Mammary epithelial cell (primary cell): ENCODE results near the gene OR9A4.

Source experiments
- EZH2 ChIP-seq: IDR thresholded peaks from 2 replicates; pipeline ENCODE4 v1.6.1; 2012; ENCODE audit warnings: low read length, inconsistent platforms, borderline replicate concordance
- TF ChIP-seq, protein P1 (sequence below), 2 donors: IDR thresholded peaks in 1 of 2; conservative IDR thresholded peaks in 1 of 2; 2 replicates each; pipeline ENCODE4 v1.5.1; 2011 to 2012; ENCODE audit warnings: inconsistent platforms in 2 of 2, low read length in 2 of 2, mild to moderate bottlenecking in 2 of 2, control low read depth in 1 of 2, low read depth in 1 of 2; ENCODE audit not compliant: insufficient read depth in 1 of 2; ENCODE audit errors: extremely low read depth in 1 of 2

DNA sequence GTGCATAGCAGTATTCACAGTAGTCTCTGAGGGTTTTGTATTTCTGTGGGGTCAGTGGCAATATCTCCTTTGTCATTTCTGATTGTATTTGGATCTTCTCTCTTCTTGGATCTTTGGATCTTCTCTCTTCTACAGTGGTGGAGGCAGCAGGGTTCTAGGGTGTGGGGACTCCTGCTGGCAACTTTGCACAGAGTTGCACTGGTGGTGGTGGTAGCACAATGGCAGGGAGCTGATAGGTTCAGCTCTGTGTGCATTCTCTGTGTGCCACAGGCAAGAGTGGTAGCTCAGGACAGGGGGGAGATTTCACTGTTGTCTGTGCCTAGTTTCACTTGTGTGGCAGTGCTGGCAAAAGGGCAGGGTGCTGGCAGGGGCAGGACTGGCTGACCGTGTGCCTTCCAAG, 39.8 kb upstream of the OR9A4 start:
- TF ChIP-seq, protein P1, sequence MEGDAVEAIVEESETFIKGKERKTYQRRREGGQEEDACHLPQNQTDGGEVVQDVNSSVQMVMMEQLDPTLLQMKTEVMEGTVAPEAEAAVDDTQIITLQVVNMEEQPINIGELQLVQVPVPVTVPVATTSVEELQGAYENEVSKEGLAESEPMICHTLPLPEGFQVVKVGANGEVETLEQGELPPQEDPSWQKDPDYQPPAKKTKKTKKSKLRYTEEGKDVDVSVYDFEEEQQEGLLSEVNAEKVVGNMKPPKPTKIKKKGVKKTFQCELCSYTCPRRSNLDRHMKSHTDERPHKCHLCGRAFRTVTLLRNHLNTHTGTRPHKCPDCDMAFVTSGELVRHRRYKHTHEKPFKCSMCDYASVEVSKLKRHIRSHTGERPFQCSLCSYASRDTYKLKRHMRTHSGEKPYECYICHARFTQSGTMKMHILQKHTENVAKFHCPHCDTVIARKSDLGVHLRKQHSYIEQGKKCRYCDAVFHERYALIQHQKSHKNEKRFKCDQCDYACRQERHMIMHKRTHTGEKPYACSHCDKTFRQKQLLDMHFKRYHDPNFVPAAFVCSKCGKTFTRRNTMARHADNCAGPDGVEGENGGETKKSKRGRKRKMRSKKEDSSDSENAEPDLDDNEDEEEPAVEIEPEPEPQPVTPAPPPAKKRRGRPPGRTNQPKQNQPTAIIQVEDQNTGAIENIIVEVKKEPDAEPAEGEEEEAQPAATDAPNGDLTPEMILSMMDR (conservative IDR thresholded peaks at IDR 0.05 in 1 of 2, IDR thresholded peaks at IDR 0.05 in 1 of 2; ENCODE audit: extremely low read depth in 1 of 2, insufficient read depth in 1 of 2, low read depth in 1 of 2, low read length in 2 of 2), result no peak
- no peak for TF ChIP-seq EZH2
